RWPE1 (cell line): ENCODE results near the gene PADI2.

Source experiments
- CTCF ChIA-PET: fragments of 350-600 bp; sonication (Branson Sonifier 250); formaldehyde crosslinking; extraction: SDS; loops from one replicate; lab custom pipeline; 2021; lab: Yijun Ruan, JAX
- POLR2A ChIA-PET: fragments of 400-600 bp; formaldehyde crosslinking; extraction: SDS; loops from one replicate; lab custom pipeline; 2020; ENCODE audit warnings: antibody characterized with exemption; ENCODE audit not compliant: low non-redundant PET; lab: Yijun Ruan, JAX
- DNase-seq: peaks from one replicate; pipeline ENCODE4 v3.0.0; 2012; ENCODE audit warnings: low spot score
- H3K27ac ChIP-seq: fragments of 450-650 bp; 2 replicates; pipeline ENCODE4 v1.5.1; 2017
- CTCF ChIP-seq: fragments of 450-650 bp; conservative IDR thresholded peaks from 2 replicates; pipeline ENCODE4 v1.5.1; 2017; ENCODE audit warnings: low read depth, mild to moderate bottlenecking

Gene PADI2

GRCh38 chr1:17125756-17126237, 6.5 kb upstream of the PADI2 start:
- peak; percentile 81 for DNase-seq
- ChIA-PET CTCF (interaction anchor here (0.5 to 5.2 kb wide), 34 partner anchors 11 to 821 kb away, joined by 3 to 58 read pairs (median 4); partner anchors contain the start of gene PADI1), POLR2A (interaction anchor here (0.6 kb wide), 1 partner anchor 107 kb away, joined by 10 read pairs; no protein-coding TSS in a partner anchor)
- TF ChIP-seq CTCF, result peak; percentile 93
- H3K27ac ChIP-seq, result peak overlapping the region; percentile 98

- no peak overlapping the region for H3K27ac ChIP-seq
- POLR2A ChIA-PET, result no interaction called here
- DNase-seq, result no peak
- TF ChIP-seq CTCF, result no peak
- CTCF ChIA-PET, result interaction anchor here (1.4 kb wide), 1 partner anchor 114 kb away, joined by 6 read pairs; no protein-coding TSS in a partner anchor
These were observed 4.2 kb upstream of the PADI2 start for GRCh38 chr1:17123196-17124045.

- POLR2A ChIA-PET, result no interaction called here
- peak overlapping the region; percentile 24 for H3K27ac ChIP-seq
These were observed 3.4 kb upstream of the PADI2 start for GRCh38 chr1:17122521-17123164.

GRCh38 chr1:17121881-17122280, 2.6 kb upstream of the PADI2 start:
- TF ChIP-seq CTCF, result no peak
- ChIA-PET POLR2A (no interaction called here), CTCF (interaction anchor here (1.4 kb wide), 1 partner anchor 115 kb away, joined by 6 read pairs; no protein-coding TSS in a partner anchor)
- peak overlapping the region; percentile 24 for H3K27ac ChIP-seq
- DNase-seq, result no peak

More at GRCh38 chr1:17122521-17123164, 3.4 kb upstream of the PADI2 start:
- TF ChIP-seq CTCF, result no peak
- DNase-seq, result no peak
- CTCF ChIA-PET, result interaction anchor here (1.4 kb wide), 1 partner anchor 114 kb away, joined by 6 read pairs; no protein-coding TSS in a partner anchor

GRCh38 chr1:17120962-17121837, 1.9 kb upstream of the PADI2 start:
- no peak for TF ChIP-seq CTCF
- H3K27ac ChIP-seq, result peak overlapping the region; percentile 24
- CTCF ChIA-PET, result interaction anchor here (0.7 to 1.1 kb wide), 2 partner anchors 138 to 173 kb away, joined by 3 read pairs; no protein-coding TSS in a partner anchor
- no peak for DNase-seq
- POLR2A ChIA-PET, result interaction anchor here (0.6 kb wide), 1 partner anchor 142 kb away, joined by 3 read pairs; no protein-coding TSS in a partner anchor
